OCI-LY1 (cell line): Measurements from ENCODE around the gene HAS3.

Source experiments
- CTCF ChIP-seq: fragments of 200-600 bp; sonication (generic), shearing (Covaris generic); IDR thresholded peaks from 2 replicates; pipeline ENCODE4 v1.5.1; 2017; ENCODE audit warnings: mild to moderate bottlenecking, antibody characterized with exemption, low read length, moderate library complexity, mixed read lengths
- EZH2 ChIP-seq: fragments of 200-600 bp; sonication (generic), shearing (Covaris generic); IDR thresholded peaks from 2 replicates; pipeline ENCODE4 v1.8.0; 2017; ENCODE audit warnings: borderline replicate concordance, mixed run types, mild to moderate bottlenecking, antibody characterized with exemption, low read length, moderate library complexity, mixed read lengths

- TF ChIP-seq EZH2 (no peak), CTCF (peak; percentile 77)
Measured at GRCh38 chr16:69123910-69124309, 18.5 kb downstream of the HAS3 start.
